Mesenteric fat pad (tissue), 1 donor: ENCODE data around the gene CPNE7. TPM values are rescaled to one million over a fixed set of nuclear protein-coding genes. Genes with fewer than 3 reads are reported as not detected.

ENCODE experiments used
- total RNA-seq: library from RNA; stranded (reverse); fragmentation: NEBNext Ultra II Directional; extraction: Animal tissue kit (Norgen Biotek cat#: 25700); gene quantifications from one replicate; pipeline ENCODE4 v1.2.1, GENCODE V29; 2021
- donor health status: DM: yes; HTN: yes; CAD: no.

The CPNE7 gene
- total RNA-seq, 1 donor from 2014 or later, result 1.3 TPM

Other genes with a start within 250 kb of the CPNE7 start
- gene ANKRD11, start 85.2 kb upstream of the CPNE7 start, total RNA-seq, result 120 TPM
- gene SPG7, start 67.4 kb upstream of the CPNE7 start, total RNA-seq, result 90.0 TPM
- 1,718 TPM for gene RPL13, start 15.1 kb upstream of the CPNE7 start, total RNA-seq
- gene DPEP1, start 37.9 kb downstream of the CPNE7 start, total RNA-seq, result 0.51 TPM
- 64.3 TPM for gene CHMP1A, start 82.0 kb downstream of the CPNE7 start, total RNA-seq
- gene SPATA33, start 82.1 kb downstream of the CPNE7 start, total RNA-seq, result 4.6 TPM
- gene CDK10, start 110.9 kb downstream of the CPNE7 start, total RNA-seq, result 41.0 TPM
- 9.1 TPM for gene SPATA2L, start 125.9 kb downstream of the CPNE7 start, total RNA-seq
- 17.9 TPM for gene VPS9D1, start 145.1 kb downstream of the CPNE7 start, total RNA-seq
- 26.0 TPM for gene ZNF276, start 145.8 kb downstream of the CPNE7 start, total RNA-seq
- gene FANCA, start 240.9 kb downstream of the CPNE7 start, total RNA-seq, result 1.5 TPM